Hepatocyte (in vitro differentiated cells): ENCODE results near the gene ARHGEF18. TPM values are rescaled to one million over a fixed set of nuclear protein-coding genes. Genes with fewer than 3 reads are reported as not detected.
"Not testable (repeated sequence)": the region's sequence is repeated elsewhere in the genome, so short reads cannot be mapped to it uniquely, and the experiment has no call there.

Experiments used
- DNase-seq: peaks from one replicate; pipeline ENCODE4 v3.0.0-alpha.2; 2016; ENCODE audit warnings: low spot score
- H2AFZ ChIP-seq: fragments of 200-600 bp; sonication (generic); 2 replicates; pipeline ENCODE4 v1.6.0; 2016; ENCODE audit warnings: antibody characterized with exemption, mild to moderate bottlenecking
- H3K27ac ChIP-seq: fragments of 200-600 bp; sonication (generic); 2 replicates; pipeline ENCODE4 v1.5.1; 2016; ENCODE audit warnings: mild to moderate bottlenecking
- H3K27me3 ChIP-seq: fragments of 200-600 bp; sonication (generic); 2 replicates; pipeline ENCODE4 v1.6.1; 2016
- H3K36me3 ChIP-seq: fragments of 200-600 bp; sonication (generic); replicated peaks from 2 replicates; pipeline ENCODE4 v1.5.1; 2016; ENCODE audit warnings: low read depth; ENCODE audit not compliant: insufficient read depth
- H3K4me1 ChIP-seq: fragments of 200-600 bp; sonication (generic); 2 replicates; pipeline ENCODE4 v1.5.1; 2016; ENCODE audit warnings: mild to moderate bottlenecking, moderate library complexity; ENCODE audit not compliant: insufficient read depth
- H3K4me2 ChIP-seq: fragments of 200-600 bp; sonication (generic); 2 replicates; pipeline ENCODE4 v1.6.0; 2016
- H3K4me3 ChIP-seq: fragments of 200-600 bp; sonication (generic); 2 replicates; pipeline ENCODE4 v1.5.1; 2016; ENCODE audit warnings: mild to moderate bottlenecking
- H3K79me2 ChIP-seq: fragments of 200-600 bp; sonication (generic); 2 replicates; pipeline ENCODE4 v1.6.0; 2017; ENCODE audit warnings: mild to moderate bottlenecking
- H3K9me2 ChIP-seq: fragments of 200-600 bp; sonication (generic); replicated peaks from 2 replicates; pipeline ENCODE4 v1.6.0; 2017; ENCODE audit warnings: mild to moderate bottlenecking; ENCODE audit not compliant: insufficient read depth
- H3K9me3 ChIP-seq: fragments of 200-600 bp; sonication (generic); 2 replicates; pipeline ENCODE4 v1.5.1; 2016; ENCODE audit warnings: low read depth, mild to moderate bottlenecking
- H4K20me1 ChIP-seq: fragments of 200-600 bp; sonication (generic); 2 replicates; pipeline ENCODE4 v1.6.0; 2016; ENCODE audit warnings: mild to moderate bottlenecking; ENCODE audit not compliant: insufficient read depth, poor library complexity, severe bottlenecking
- CTCF ChIP-seq: fragments of 200-600 bp; sonication (generic); IDR thresholded peaks from 2 replicates; pipeline ENCODE4 v1.5.1; 2016; ENCODE audit warnings: antibody characterized with exemption, mild to moderate bottlenecking; ENCODE audit not compliant: poor library complexity
- EZH2 ChIP-seq: fragments of 200-600 bp; sonication (generic); IDR thresholded peaks from 2 replicates; pipeline ENCODE4 v1.6.1; 2016; ENCODE audit warnings: antibody characterized with exemption, mild to moderate bottlenecking, borderline replicate concordance
- EZH2phosphoT487 ChIP-seq: fragments of 200-600 bp; sonication (generic); IDR thresholded peaks from one replicate; pipeline ENCODE4 v1.6.1; 2018; ENCODE audit warnings: antibody characterized with exemption, mild to moderate bottlenecking, low read depth, moderate library complexity; ENCODE audit not compliant: unreplicated experiment, severe bottlenecking
- WGBS: methylation state at CpG from one replicate; pipeline ENCODE4 v1.1.6; 2016; ENCODE audit warnings: low lambda C conversion rate; ENCODE audit errors: missing lambda C conversion rate; 5-methylcytosine and 5-hydroxymethylcytosine counted together
- polyA plus RNA-seq: library from polyadenylated mRNA; unstranded; fragments of >200 nt; fragmentation: Nextera tagmentation; extraction: Ambion mirVana; gene quantifications from 2 replicates; pipeline ENCODE4 v1.2.1, GENCODE V29; 2016
- total RNA-seq: library from RNA; depleted of rRNA; stranded (reverse); fragments of >200 nt; gene quantifications from 2 replicates; pipeline ENCODE4 v1.2.3, GENCODE V29; 2014

Gene ARHGEF18
- total and polyA plus RNA-seq, 2 experiments from 2014 or later = 36.7 to 50.3 TPM

GRCh38 chr19:7368456-7368855 lies 19.7 kb downstream of the ARHGEF18 start:
- Histone ChIP-seq H3K27ac (peak overlapping the region; percentile 87), H3K9me3 (no peaks in the 10 kb centered on the region), H3K9me2 (no peaks in the 10 kb centered on the region), H3K36me3 (no peaks in the 10 kb centered on the region), H4K20me1 (no peaks in the 10 kb centered on the region), H3K79me2 (no peaks in the 10 kb centered on the region), H3K4me2 (peak overlapping the region; percentile 59), H3K4me1 (peaks cover 5% of the 10 kb centered on the region), H3K4me3 (no peak overlapping the region), H2AFZ (no peak overlapping the region), H3K27me3 (no peaks in the 10 kb centered on the region)
- no peak for DNase-seq
- TF ChIP-seq CTCF (no peak), EZH2phosphoT487 (no peak)
- 45% methylated on average over 4 of the region's 4 CpGs for WGBS

- peak overlapping the region; percentile 59 for H3K4me2 ChIP-seq
- H2AFZ ChIP-seq, H3K36me3 ChIP-seq, H3K9me2 ChIP-seq, H3K4me1 ChIP-seq, H3K79me2 ChIP-seq, H3K9me3 ChIP-seq, H4K20me1 ChIP-seq, H3K4me3 ChIP-seq, H3K27me3 ChIP-seq: not testable (repeated sequence)
- 30% methylated on average over 13 of the region's 13 CpGs for WGBS
- DNase-seq = peak; percentile 54
- peak overlapping the region; percentile 87 for H3K27ac ChIP-seq
Observed at GRCh38 chr19:7368866-7369265, 20.1 kb downstream of the ARHGEF18 start.

GRCh38 chr19:7370546-7370945 lies 21.8 kb downstream of the ARHGEF18 start:
- WGBS = 69% methylated on average over 10 of the region's 10 CpGs
- TF ChIP-seq EZH2phosphoT487 (no peak), EZH2 (no peak), CTCF (no peak)
- Histone ChIP-seq H3K36me3 (no peaks in the 10 kb centered on the region), H3K27ac (no peak overlapping the region), H3K9me2 (no peaks in the 10 kb centered on the region), H4K20me1 (no peaks in the 10 kb centered on the region), H3K9me3 (no peaks in the 10 kb centered on the region), H3K79me2 (no peaks in the 10 kb centered on the region), H3K4me1 (peaks cover 5% of the 10 kb centered on the region), H3K4me2 (no peak overlapping the region), H3K27me3 (no peaks in the 10 kb centered on the region), H2AFZ (no peak overlapping the region), H3K4me3 (no peak overlapping the region)
- DNase-seq = no peak

GRCh38 chr19:7371001-7371400 lies 22.3 kb downstream of the ARHGEF18 start:
- peaks cover 7% of the 10 kb centered on the region for H3K4me1 ChIP-seq
- no peak overlapping the region for H2AFZ ChIP-seq
- no peaks in the 10 kb centered on the region for H3K9me2 ChIP-seq
- no peak overlapping the region for H3K27ac ChIP-seq
- no peak for DNase-seq
- H3K4me2 ChIP-seq = no peak overlapping the region
- no peaks in the 10 kb centered on the region for H3K27me3 ChIP-seq
- H3K9me3 ChIP-seq = no peaks in the 10 kb centered on the region
- no peaks in the 10 kb centered on the region for H3K79me2 ChIP-seq
- no peaks in the 10 kb centered on the region for H4K20me1 ChIP-seq
- no peak overlapping the region for H3K4me3 ChIP-seq
- no peaks in the 10 kb centered on the region for H3K36me3 ChIP-seq
- no peak for TF ChIP-seq EZH2phosphoT487
- TF ChIP-seq EZH2 = no peak
- no peak for TF ChIP-seq CTCF
- 78% methylated on average over 3 of the region's 3 CpGs for WGBS
